Neural cell (in vitro differentiated cells): Measurements from ENCODE around the gene TBL1X. TPM values are rescaled to one million over a fixed set of nuclear protein-coding genes. Genes with fewer than 3 reads are reported as not detected.

Experiments
- H2AFZ ChIP-seq: fragments of 200-600, 300-800 bp; sonication (generic), shearing (Covaris generic); 2 replicates; pipeline ENCODE4 v1.6.0; 2014; ENCODE audit warnings: low read depth, mild to moderate bottlenecking, antibody characterized with exemption, low read length, moderate library complexity
- H3F3A ChIP-seq: fragments of 200-600 bp; shearing (Covaris generic); 2 replicates; pipeline ENCODE4 v1.6.1; 2016; ENCODE audit warnings: mild to moderate bottlenecking, moderate library complexity, mixed read lengths, antibody characterized with exemption, low read length; ENCODE audit not compliant: insufficient read depth, poor library complexity, severe bottlenecking
- H3K27ac ChIP-seq: fragments of 200-600, 300-800 bp; sonication (generic), shearing (Covaris generic); 2 replicates; pipeline ENCODE4 v1.5.1; 2014; ENCODE audit warnings: mild to moderate bottlenecking, low read length, moderate library complexity
- H3K27me3 ChIP-seq: fragments of 300-800, 200-600 bp; sonication (generic), shearing (Covaris generic); 2 replicates; pipeline ENCODE4 v1.6.0; 2014; ENCODE audit warnings: mild to moderate bottlenecking, low read depth, low read length, moderate library complexity; ENCODE audit not compliant: insufficient read depth
- H3K36me3 ChIP-seq: fragments of 300-800, 200-600 bp; sonication (generic), shearing (Covaris generic); 2 replicates; pipeline ENCODE4 v1.5.1; 2014; ENCODE audit warnings: mild to moderate bottlenecking, antibody characterized with exemption, low read length, moderate library complexity; ENCODE audit not compliant: insufficient read depth
- H3K4me2 ChIP-seq: fragments of 300-800, 200-600 bp; sonication (generic), shearing (Covaris generic); 2 replicates; pipeline ENCODE4 v1.6.0; 2014; ENCODE audit warnings: mild to moderate bottlenecking, low read length
- H3K4me3 ChIP-seq: fragments of 300-800, 200-600 bp; sonication (generic), shearing (Covaris generic); 2 replicates; pipeline ENCODE4 v1.5.1; 2014; ENCODE audit warnings: mild to moderate bottlenecking, low read length, moderate library complexity
- H3K79me2 ChIP-seq: fragments of 200-600 bp; shearing (Covaris generic); replicated peaks from 2 replicates; pipeline ENCODE4 v1.6.0; 2014; ENCODE audit warnings: mild to moderate bottlenecking, low read length, moderate library complexity; ENCODE audit not compliant: insufficient read depth
- H3K9ac ChIP-seq: fragments of 300-800, 200-600 bp; sonication (generic), shearing (Covaris generic); 2 replicates; pipeline ENCODE4 v1.6.1; 2016; ENCODE audit warnings: mild to moderate bottlenecking, low read length, mixed read lengths
- H3K9me2 ChIP-seq: fragments of 200-600 bp; shearing (Covaris generic); 2 replicates; pipeline ENCODE4 v1.6.1; 2016; ENCODE audit warnings: mild to moderate bottlenecking, low read length, mixed read lengths; ENCODE audit not compliant: insufficient read depth
- H3K9me3 ChIP-seq: fragments of 200-600, 300-800 bp; sonication (generic), shearing (Covaris generic); 2 replicates; pipeline ENCODE4 v1.6.1; 2016; ENCODE audit warnings: mild to moderate bottlenecking, mixed run types, low read length, moderate library complexity, mixed read lengths
- H4K20me1 ChIP-seq: fragments of 200-600 bp; shearing (Covaris generic); 2 replicates; pipeline ENCODE4 v1.6.1; 2016; ENCODE audit warnings: mild to moderate bottlenecking, mixed run types; ENCODE audit not compliant: insufficient read depth
- CTCF ChIP-seq: fragments of 450-650 bp; IDR thresholded peaks from 2 replicates; pipeline ENCODE4 v1.5.1; 2014; ENCODE audit warnings: antibody characterized with exemption, mild to moderate bottlenecking, moderate library complexity; ENCODE audit not compliant: poor library complexity, severe bottlenecking
- EP300 ChIP-seq: fragments of 450-650 bp; conservative IDR thresholded peaks from 2 replicates; pipeline ENCODE4 v1.6.1; 2014; ENCODE audit warnings: antibody characterized with exemption, mild to moderate bottlenecking, moderate library complexity; ENCODE audit not compliant: poor library complexity, severe bottlenecking
- EZH2 ChIP-seq: fragments of 200-600, 300-800 bp; shearing (Covaris generic), sonication (generic); IDR thresholded peaks from 2 replicates; pipeline ENCODE4 v1.6.1; 2014; ENCODE audit warnings: antibody characterized with exemption, low read length, borderline replicate concordance, mild to moderate bottlenecking; ENCODE audit not compliant: insufficient read depth, poor library complexity, severe bottlenecking
- MXI1 ChIP-seq: fragments of 450-650 bp; conservative IDR thresholded peaks from 2 replicates; pipeline ENCODE4 v1.6.1; 2014; ENCODE audit warnings: antibody characterized with exemption, mild to moderate bottlenecking; ENCODE audit not compliant: poor library complexity, severe bottlenecking
- POLR2AphosphoS5 ChIP-seq: IDR thresholded peaks from 2 replicates; pipeline ENCODE4 v1.6.1; 2012
- RAD21 ChIP-seq: fragments of 450-650 bp; conservative IDR thresholded peaks from 2 replicates; pipeline ENCODE4 v1.6.1; 2014; ENCODE audit warnings: antibody characterized with exemption, mild to moderate bottlenecking, moderate library complexity
- REST ChIP-seq: IDR thresholded peaks from 2 replicates; pipeline ENCODE4 v1.6.1; 2012; ENCODE audit warnings: borderline replicate concordance
- SMC3 ChIP-seq: fragments of 450-650 bp; conservative IDR thresholded peaks from 2 replicates; pipeline ENCODE4 v1.6.1; 2014; ENCODE audit warnings: antibody characterized with exemption, mild to moderate bottlenecking, moderate library complexity; ENCODE audit not compliant: poor library complexity
- TAF1 ChIP-seq: IDR thresholded peaks from 2 replicates; pipeline ENCODE4 v1.6.1; 2012; ENCODE audit warnings: low read depth
- polyA plus RNA-seq: library from polyadenylated mRNA; depleted of rRNA; stranded (reverse); fragments of >200 nt; gene quantifications from 2 replicates; pipeline ENCODE4 v1.2.3, GENCODE V29; 2014

TBL1X gene
- polyA plus RNA-seq, 1 donor from 2014 or later, result 2.2 TPM

GRCh38 chrX:9515973-9516538 lies 51.2 kb downstream of the TBL1X start:
- H3K79me2 ChIP-seq, result no peaks in the 10 kb centered on the region

DNA sequence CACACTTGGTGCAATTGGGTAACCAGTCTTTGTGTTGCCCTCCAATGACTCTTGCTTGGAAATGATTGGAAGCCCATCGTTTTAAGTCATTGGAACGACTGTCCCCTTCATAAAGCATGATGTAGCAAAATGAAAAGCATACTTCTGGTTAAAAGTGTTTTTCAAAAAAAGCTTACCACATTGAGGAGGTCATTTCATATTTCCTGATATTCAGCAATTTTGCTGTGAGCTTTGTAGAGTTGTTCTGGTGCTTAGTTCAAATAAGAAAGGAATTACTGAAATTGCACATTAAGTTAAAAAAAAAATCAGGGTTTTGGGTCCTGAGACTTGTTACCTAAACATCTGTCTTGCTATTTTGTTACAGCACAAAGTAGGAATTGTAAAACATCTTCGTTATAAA lies 51.8 kb downstream of the TBL1X start:
- H3K27me3 ChIP-seq, result no peaks in the 10 kb centered on the region
- no peaks in the 10 kb centered on the region for H3K79me2 ChIP-seq
- no peaks in the 10 kb centered on the region for H3K9me2 ChIP-seq
- no peaks in the 10 kb centered on the region for H3F3A ChIP-seq
- no peak overlapping the region for H3K27ac ChIP-seq
- no peaks in the 10 kb centered on the region for H4K20me1 ChIP-seq
- no peak overlapping the region for H2AFZ ChIP-seq
- H3K4me2 ChIP-seq, result no peak overlapping the region
- no peak overlapping the region for H3K4me3 ChIP-seq
- no peaks in the 10 kb centered on the region for H3K9me3 ChIP-seq
- H3K9ac ChIP-seq, result no peak overlapping the region
- H3K36me3 ChIP-seq, result no peaks in the 10 kb centered on the region
- TF ChIP-seq RAD21, result no peak
- TF ChIP-seq TAF1, result no peak
- TF ChIP-seq POLR2AphosphoS5, result no peak
- TF ChIP-seq SMC3, result no peak
- no peak for TF ChIP-seq REST
- TF ChIP-seq EZH2, result no peak
- TF ChIP-seq MXI1, result no peak
- TF ChIP-seq EP300, result no peak

More at GRCh38 chrX:9515973-9516538, 51.2 kb downstream of the TBL1X start:
- Histone ChIP-seq H3K27ac (no peak overlapping the region), H3K9me2 (no peaks in the 10 kb centered on the region), H3K27me3 (no peaks in the 10 kb centered on the region), H4K20me1 (no peaks in the 10 kb centered on the region), H2AFZ (no peak overlapping the region), H3K9me3 (no peaks in the 10 kb centered on the region), H3K4me2 (no peak overlapping the region), H3K36me3 (no peaks in the 10 kb centered on the region), H3K9ac (no peak overlapping the region), H3K4me3 (no peak overlapping the region), H3F3A (no peaks in the 10 kb centered on the region)
- TF ChIP-seq CTCF (no peak), EZH2 (no peak), MXI1 (no peak), REST (no peak), SMC3 (no peak), TAF1 (no peak), RAD21 (no peak)
